ENCODE data around the gene STYXL1.
A peak's percentile ranks its signal among the peaks of the same experiment; 100 is the strongest.

The STYXL1 gene

GRCh38 chr7:75982306-75983064 lies 65.3 kb downstream of the STYXL1 start:
- no peak overlapping the region for H3K4me3 ChIP-seq (replicated peaks; ENCODE audit: low read depth, low read length)
- TF ChIP-seq CTCF (IDR thresholded peaks at IDR 0.05; ENCODE audit: low read length, missing control alignments), result no peak
- DNase-seq (ENCODE audit: low read depth), result no peak

GRCh38 chr7:75981453-75982305 lies 66.1 kb downstream of the STYXL1 start:
- no peak overlapping the region for H3K4me3 ChIP-seq (replicated peaks; ENCODE audit: low read depth, low read length)
- no peak for DNase-seq (ENCODE audit: low read depth)
- TF ChIP-seq CTCF (IDR thresholded peaks at IDR 0.05; ENCODE audit: low read length, missing control alignments), result no peak

GRCh38 chr7:75981203-75981452 lies 66.7 kb downstream of the STYXL1 start:
- no peak for TF ChIP-seq CTCF (IDR thresholded peaks at IDR 0.05; ENCODE audit: low read length, missing control alignments)
- no peak for DNase-seq (ENCODE audit: low read depth)
- no peak overlapping the region for H3K4me3 ChIP-seq (replicated peaks; ENCODE audit: low read depth, low read length)

GRCh38 chr7:75980430-75981202 lies 67.2 kb downstream of the STYXL1 start:
- DNase-seq (ENCODE audit: low read depth), result no peak
- no peak overlapping the region for H3K4me3 ChIP-seq (replicated peaks; ENCODE audit: low read depth, low read length)
- no peak for TF ChIP-seq CTCF (IDR thresholded peaks at IDR 0.05; ENCODE audit: low read length, missing control alignments)

GRCh38 chr7:75979759-75980429 lies 67.9 kb downstream of the STYXL1 start:
- no peak for TF ChIP-seq CTCF (IDR thresholded peaks at IDR 0.05; ENCODE audit: low read length, missing control alignments)
- no peak for DNase-seq (ENCODE audit: low read depth)
- H3K4me3 ChIP-seq (replicated peaks; ENCODE audit: low read depth, low read length), result no peak overlapping the region

- peak; percentile 53 for DNase-seq (ENCODE audit: low read depth)
- H3K4me3 ChIP-seq (replicated peaks; ENCODE audit: low read depth, low read length), result no peak overlapping the region
- no peak for TF ChIP-seq CTCF (IDR thresholded peaks at IDR 0.05; ENCODE audit: low read length, missing control alignments)
These were observed 70.1 kb downstream of the STYXL1 start for GRCh38 chr7:75977743-75978142.
